Measurements from ENCODE around the gene ICOS. TPM values are rescaled to one million over a fixed set of nuclear protein-coding genes. Genes with fewer than 3 reads are reported as not detected.
"Not testable (repeated sequence)": the region's sequence is repeated elsewhere in the genome, so short reads cannot be mapped to it uniquely, and the experiment has no call there.

The ICOS gene
- total and polyA plus RNA-seq, 2 donors (not counting 3 experiments of a cell fraction or from before 2014, with no cell fraction given), result not detected

- ChIA-PET CTCF (interaction anchor here (0.6 to 2.6 kb wide), 7 partner anchors 13 to 1997 kb away, joined by 3 to 12 read pairs (median 4); no protein-coding TSS in a partner anchor), POLR2A (no interaction called here)
- BruUV-seq (replicated peaks), result no TSS peak
- no peak for FAIRE-seq
- DNase-seq (ENCODE audit: low read depth, low spot score), result peak; percentile 34
- H3K4me3 ChIP-seq (replicated peaks in 1 of 3; ENCODE audit: insufficient read depth in 1 of 3, low read depth in 1 of 3, low read length in 3 of 3), result no peak overlapping the region
- no peak overlapping the region for H3K9ac ChIP-seq (replicated peaks; ENCODE audit: extremely low read depth, insufficient read depth, low read length)
- H3K9me3 ChIP-seq (replicated peaks; ENCODE audit: control insufficient read depth, insufficient read depth, low read length), result no peaks in the 10 kb centered on the region
- TF ChIP-seq JUN (IDR thresholded peaks at IDR 0.05; ENCODE audit: borderline replicate concordance, insufficient read depth, insufficient read length, low read depth) (no peak), EZH2 (IDR thresholded peaks at IDR 0.05; ENCODE audit: borderline replicate concordance, low read depth, low read length, severe bottlenecking) (no peak), POLR2AphosphoS5 (IDR thresholded peaks at IDR 0.05; ENCODE audit: insufficient read depth, low read depth, low read length) (no peak), MYC (IDR thresholded peaks at IDR 0.05; ENCODE audit: low read depth, low read length) (no peak), GATA2 (IDR thresholded peaks at IDR 0.05; ENCODE audit: insufficient read depth, insufficient read length, low read depth, low read length) (no peak), CTCF (IDR thresholded peaks at IDR 0.05; ENCODE audit: extremely low read depth in 1 of 2, insufficient read depth in 1 of 2, low read depth in 1 of 2, low read length in 2 of 2) (peak in 1 of 2 donors; percentile 27)
- H3K9me1 ChIP-seq (replicated peaks; ENCODE audit: control insufficient read depth, extremely low read depth, insufficient read depth, low read length), result no peaks in the 10 kb centered on the region
- H3K4me1 ChIP-seq (ENCODE audit: control insufficient read depth, extremely low read depth, insufficient read depth, low read length), result no peaks in the 10 kb centered on the region
- H3K79me2 ChIP-seq (ENCODE audit: control insufficient read depth, insufficient read depth, low read length), result no peaks in the 10 kb centered on the region
- H2AFZ ChIP-seq (ENCODE audit: low read depth, low read length), result no peak overlapping the region
- H3K36me3 ChIP-seq (ENCODE audit: control insufficient read depth in 2 of 2, extremely low read depth in 1 of 2, insufficient read depth in 2 of 2, low read length in 2 of 2), result no peaks in the 10 kb centered on the region
- peaks cover 0 to 11% of the 10 kb centered on the region in 2 experiments for H3K27me3 ChIP-seq (ENCODE audit: control insufficient read depth in 2 of 2, insufficient read depth in 2 of 2, low read length in 2 of 2)
- no peaks in the 10 kb centered on the region for H4K20me1 ChIP-seq (replicated peaks; ENCODE audit: control insufficient read depth, extremely low read depth, insufficient read depth, low read length)
- dilution Hi-C loops (cut with MboI; ENCODE audit: extremely low pct_ligation_motif_present, low sequenced_read_pairs), result no loop called here
- H3K27ac ChIP-seq (ENCODE audit: insufficient read depth, low read depth, low read length), result no peak overlapping the region
- intact Hi-C loops (cut with micrococcal nuclease), result no loop called here
- no peak overlapping the region for H3K4me2 ChIP-seq (ENCODE audit: insufficient read depth, low read length)
Measured at GRCh38 chr2:203928849-203929248, 7.7 kb upstream of the ICOS start.

GRCh38 chr2:203931262-203931661 is 5.3 kb upstream of the ICOS start:
- H3K4me3 ChIP-seq (replicated peaks in 1 of 3; ENCODE audit: insufficient read depth in 1 of 3, low read depth in 1 of 3, low read length in 3 of 3); DNase-seq (ENCODE audit: low read depth, low spot score); BruUV-seq (replicated peaks); H3K36me3 ChIP-seq (ENCODE audit: control insufficient read depth in 2 of 2, extremely low read depth in 1 of 2, insufficient read depth in 2 of 2, low read length in 2 of 2); intact Hi-C loops (cut with micrococcal nuclease); H3K4me2 ChIP-seq (ENCODE audit: insufficient read depth, low read length); H3K9ac ChIP-seq (replicated peaks; ENCODE audit: extremely low read depth, insufficient read depth, low read length); CTCF ChIA-PET; H4K20me1 ChIP-seq (replicated peaks; ENCODE audit: control insufficient read depth, extremely low read depth, insufficient read depth, low read length); H2AFZ ChIP-seq (ENCODE audit: low read depth, low read length); H3K9me3 ChIP-seq (replicated peaks; ENCODE audit: control insufficient read depth, insufficient read depth, low read length); H3K4me1 ChIP-seq (ENCODE audit: control insufficient read depth, extremely low read depth, insufficient read depth, low read length); H3K27ac ChIP-seq (ENCODE audit: insufficient read depth, low read depth, low read length); FAIRE-seq; dilution Hi-C loops (cut with MboI; ENCODE audit: extremely low pct_ligation_motif_present, low sequenced_read_pairs); H3K9me1 ChIP-seq (replicated peaks; ENCODE audit: control insufficient read depth, extremely low read depth, insufficient read depth, low read length); H3K79me2 ChIP-seq (ENCODE audit: control insufficient read depth, insufficient read depth, low read length); POLR2A ChIA-PET: not testable (repeated sequence)
- H3K27me3 ChIP-seq (ENCODE audit: control insufficient read depth in 2 of 2, insufficient read depth in 2 of 2, low read length in 2 of 2), result peaks cover 3 to 11% of the 10 kb centered on the region in 2 experiments
